NCI-H1092 treated with DMSO at 0.1 percent for 48 hours (cell line): Measurements from ENCODE around the gene P3H4.

Experiments
- DNase-seq: peaks from one replicate; lab custom pipeline; 2025; lab: John Stamatoyannopoulos, UW

Gene P3H4

GRCh38 chr17:41794540-41794975 lies 17.2 kb downstream of the P3H4 start:
- no peak for DNase-seq

GRCh38 chr17:41793784-41794539 lies 17.8 kb downstream of the P3H4 start:
- DNase-seq = no peak

- no peak for DNase-seq
Observed at GRCh38 chr17:41792845-41793783, 18.6 kb downstream of the P3H4 start.

GRCh38 chr17:41787021-41787418 lies 24.7 kb downstream of the P3H4 start:
- DNase-seq = no peak

- DNase-seq = peak; percentile 94
Observed at GRCh38 chr17:41786227-41787020, 25.3 kb downstream of the P3H4 start, which contains the start of gene JUP. Gene JUP, minus strand, starts transcription at chr17:41786711. Its CDS starts 14,857 bp downstream, at chr17:41771854.

GRCh38 chr17:41785859-41786226 lies 25.9 kb downstream of the P3H4 start:
- DNase-seq = no peak

- DNase-seq = no peak
Observed at GRCh38 chr17:41785091-41785858, 26.5 kb downstream of the P3H4 start.

GRCh38 chr17:41784207-41784744 lies 27.5 kb downstream of the P3H4 start:
- no peak for DNase-seq

- DNase-seq = no peak
Observed at GRCh38 chr17:41782142-41782541, 29.6 kb downstream of the P3H4 start.

GRCh38 chr17:41781404-41782110 lies 30.2 kb downstream of the P3H4 start:
- no peak for DNase-seq

GRCh38 chr17:41779954-41780353 lies 31.8 kb downstream of the P3H4 start:
- no peak for DNase-seq

GRCh38 chr17:41777574-41778188 lies 34.1 kb downstream of the P3H4 start:
- peak; percentile 95 for DNase-seq

GRCh38 chr17:41777157-41777573 lies 34.6 kb downstream of the P3H4 start:
- DNase-seq = peak; percentile 90

GRCh38 chr17:41776262-41776900 lies 35.4 kb downstream of the P3H4 start:
- peak; percentile 5 for DNase-seq

- DNase-seq = no peak
Observed at GRCh38 chr17:41775394-41776226, 36.1 kb downstream of the P3H4 start.

GRCh38 chr17:41773731-41774193 lies 38.0 kb downstream of the P3H4 start:
- DNase-seq = no peak

GRCh38 chr17:41773190-41773588 lies 38.6 kb downstream of the P3H4 start:
- DNase-seq = peak; percentile 11

- DNase-seq = no peak
Observed at GRCh38 chr17:41772586-41773189, 39.1 kb downstream of the P3H4 start.
